ENCODE data around the gene PDGFC.

GRCh38 chr4:156783966-156784365 is 187.6 kb downstream of the PDGFC start:
- TF ChIP-seq, protein P1, sequence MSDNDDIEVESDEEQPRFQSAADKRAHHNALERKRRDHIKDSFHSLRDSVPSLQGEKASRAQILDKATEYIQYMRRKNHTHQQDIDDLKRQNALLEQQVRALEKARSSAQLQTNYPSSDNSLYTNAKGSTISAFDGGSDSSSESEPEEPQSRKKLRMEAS (IDR thresholded peaks at IDR 0.05): no peak
- TF ChIP-seq SUZ12 (IDR thresholded peaks at IDR 0.05; ENCODE audit: low read depth, low read length) (no peak), SRSF9 (IDR thresholded peaks at IDR 0.05; ENCODE audit: borderline replicate concordance, insufficient read depth, low read depth, low read length, poor library complexity, severe bottlenecking) (no peak), SMC3 (IDR thresholded peaks at IDR 0.05; ENCODE audit: low read length) (no peak), PRDM4 (CRISPR knock-in tag; IDR thresholded peaks at IDR 0.05; ENCODE audit: borderline replicate concordance) (no peak), ARNT (IDR thresholded peaks at IDR 0.05) (no peak), JUND (CRISPR knock-in tag; IDR thresholded peaks at IDR 0.05) (no peak), ZNF644 (CRISPR knock-in tag; IDR thresholded peaks at IDR 0.05; ENCODE audit: low read depth) (no peak), MYC (CRISPR knock-in tag; IDR thresholded peaks at IDR 0.05; ENCODE audit: borderline replicate concordance) (no peak), ZNF790 (CRISPR knock-in tag; IDR thresholded peaks at IDR 0.05; ENCODE audit: borderline replicate concordance) (no peak), CTCF (CRISPR knock-in tag; IDR thresholded peaks at IDR 0.05) (no peak), ELF4 (CRISPR knock-in tag; IDR thresholded peaks at IDR 0.05; ENCODE audit: borderline replicate concordance) (no peak), SP1 (IDR thresholded peaks at IDR 0.05) (no peak), SP1 (CRISPR knock-in tag; IDR thresholded peaks at IDR 0.05) (no peak)
- TF ChIP-seq, protein P2, sequence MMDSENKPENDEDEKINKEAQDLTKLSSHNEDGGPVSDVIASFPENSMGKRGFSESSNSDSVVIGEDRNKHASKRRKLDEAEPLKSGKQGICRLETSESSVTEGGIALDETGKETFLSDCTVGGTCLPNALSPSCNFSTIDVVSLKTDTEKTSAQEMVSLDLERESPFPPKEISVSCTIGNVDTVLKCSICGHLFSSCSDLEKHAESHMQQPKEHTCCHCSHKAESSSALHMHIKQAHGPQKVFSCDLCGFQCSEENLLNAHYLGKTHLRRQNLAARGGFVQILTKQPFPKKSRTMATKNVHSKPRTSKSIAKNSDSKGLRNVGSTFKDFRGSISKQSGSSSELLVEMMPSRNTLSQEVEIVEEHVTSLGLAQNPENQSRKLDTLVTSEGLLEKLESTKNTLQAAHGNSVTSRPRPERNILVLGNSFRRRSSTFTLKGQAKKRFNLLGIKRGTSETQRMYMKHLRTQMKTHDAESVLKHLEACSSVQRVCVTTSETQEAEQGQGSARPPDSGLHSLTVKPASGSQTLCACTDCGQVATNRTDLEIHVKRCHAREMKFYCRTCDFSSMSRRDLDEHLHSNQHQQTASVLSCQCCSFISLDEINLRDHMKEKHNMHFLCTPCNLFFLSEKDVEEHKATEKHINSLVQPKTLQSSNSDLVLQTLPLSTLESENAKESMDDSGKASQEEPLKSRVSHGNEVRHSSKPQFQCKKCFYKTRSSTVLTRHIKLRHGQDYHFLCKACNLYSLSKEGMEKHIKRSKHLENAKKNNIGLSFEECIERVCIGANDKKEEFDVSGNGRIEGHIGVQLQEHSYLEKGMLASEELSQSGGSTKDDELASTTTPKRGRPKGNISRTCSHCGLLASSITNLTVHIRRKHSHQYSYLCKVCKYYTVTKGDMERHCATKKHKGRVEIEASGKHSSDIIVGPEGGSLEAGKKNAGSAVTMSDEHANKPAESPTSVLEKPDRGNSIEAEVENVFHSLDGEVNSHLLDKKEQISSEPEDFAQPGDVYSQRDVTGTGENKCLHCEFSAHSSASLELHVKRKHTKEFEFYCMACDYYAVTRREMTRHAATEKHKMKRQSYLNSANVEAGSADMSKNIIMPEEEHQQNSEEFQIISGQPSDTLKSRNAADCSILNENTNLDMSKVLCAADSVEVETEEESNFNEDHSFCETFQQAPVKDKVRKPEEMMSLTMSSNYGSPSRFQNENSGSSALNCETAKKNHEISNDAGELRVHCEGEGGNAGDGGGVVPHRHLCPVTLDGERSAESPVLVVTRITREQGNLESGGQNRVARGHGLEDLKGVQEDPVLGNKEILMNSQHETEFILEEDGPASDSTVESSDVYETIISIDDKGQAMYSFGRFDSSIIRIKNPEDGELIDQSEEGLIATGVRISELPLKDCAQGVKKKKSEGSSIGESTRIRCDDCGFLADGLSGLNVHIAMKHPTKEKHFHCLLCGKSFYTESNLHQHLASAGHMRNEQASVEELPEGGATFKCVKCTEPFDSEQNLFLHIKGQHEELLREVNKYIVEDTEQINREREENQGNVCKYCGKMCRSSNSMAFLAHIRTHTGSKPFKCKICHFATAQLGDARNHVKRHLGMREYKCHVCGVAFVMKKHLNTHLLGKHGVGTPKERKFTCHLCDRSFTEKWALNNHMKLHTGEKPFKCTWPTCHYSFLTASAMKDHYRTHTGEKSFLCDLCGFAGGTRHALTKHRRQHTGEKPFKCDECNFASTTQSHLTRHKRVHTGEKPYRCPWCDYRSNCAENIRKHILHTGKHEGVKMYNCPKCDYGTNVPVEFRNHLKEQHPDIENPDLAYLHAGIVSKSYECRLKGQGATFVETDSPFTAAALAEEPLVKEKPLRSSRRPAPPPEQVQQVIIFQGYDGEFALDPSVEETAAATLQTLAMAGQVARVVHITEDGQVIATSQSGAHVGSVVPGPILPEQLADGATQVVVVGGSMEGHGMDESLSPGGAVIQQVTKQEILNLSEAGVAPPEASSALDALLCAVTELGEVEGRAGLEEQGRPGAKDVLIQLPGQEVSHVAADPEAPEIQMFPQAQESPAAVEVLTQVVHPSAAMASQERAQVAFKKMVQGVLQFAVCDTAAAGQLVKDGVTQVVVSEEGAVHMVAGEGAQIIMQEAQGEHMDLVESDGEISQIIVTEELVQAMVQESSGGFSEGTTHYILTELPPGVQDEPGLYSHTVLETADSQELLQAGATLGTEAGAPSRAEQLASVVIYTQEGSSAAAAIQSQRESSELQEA (CRISPR knock-in tag; IDR thresholded peaks at IDR 0.05; ENCODE audit: not compliant biosample characterization): no peak

All from HepG2 (cell line).